GM18505 (cell line): ENCODE data around the gene FAM50B.

Experiments used
- ATAC-seq: cut with Tn5 transposase; IDR thresholded peaks from one replicate; pipeline ENCODE4 v1.9.1; 2021; ENCODE audit not compliant: unreplicated experiment
- POLR2A ChIP-seq: IDR thresholded peaks from 4 replicates; pipeline ENCODE4 v1.6.1; 2011; ENCODE audit warnings: borderline replicate concordance; ENCODE audit not compliant: insufficient read depth, insufficient read length; ENCODE audit errors: extremely low read depth

Gene FAM50B, protein sequence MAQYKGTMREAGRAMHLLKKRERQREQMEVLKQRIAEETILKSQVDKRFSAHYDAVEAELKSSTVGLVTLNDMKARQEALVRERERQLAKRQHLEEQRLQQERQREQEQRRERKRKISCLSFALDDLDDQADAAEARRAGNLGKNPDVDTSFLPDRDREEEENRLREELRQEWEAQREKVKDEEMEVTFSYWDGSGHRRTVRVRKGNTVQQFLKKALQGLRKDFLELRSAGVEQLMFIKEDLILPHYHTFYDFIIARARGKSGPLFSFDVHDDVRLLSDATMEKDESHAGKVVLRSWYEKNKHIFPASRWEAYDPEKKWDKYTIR

GRCh38 chr6:3848925-3849605 lies at the start of gene FAM50B:
TSS of gene FAM50B (plus strand) at chr6:3849373. CDS start at chr6:3849812, 439 bp downstream.
- peak; percentile 94 for ATAC-seq
- TF ChIP-seq POLR2A = peak; percentile 68

DNA sequence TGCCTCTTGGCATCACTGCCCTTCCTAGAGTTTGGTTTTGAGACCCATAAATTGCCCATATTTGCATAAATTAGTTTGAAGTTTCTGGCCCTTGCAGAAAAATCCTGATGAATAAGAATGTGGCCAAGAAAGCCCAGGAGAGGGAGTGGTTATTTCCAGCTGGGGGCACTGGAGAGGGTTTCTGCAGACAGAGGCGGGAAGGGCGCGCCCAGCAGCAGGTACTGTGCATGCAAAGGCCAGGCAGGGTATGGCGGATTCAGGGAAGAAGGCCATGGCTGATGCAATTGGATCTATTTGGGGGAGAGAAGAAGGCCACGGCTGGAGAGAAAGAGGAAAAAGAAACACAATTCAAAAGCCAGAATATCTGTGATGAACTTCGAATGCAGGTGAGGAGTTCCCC lies 49.5 kb upstream of the FAM50B start:
- TF ChIP-seq POLR2A = no peak
- no peak for ATAC-seq

DNA sequence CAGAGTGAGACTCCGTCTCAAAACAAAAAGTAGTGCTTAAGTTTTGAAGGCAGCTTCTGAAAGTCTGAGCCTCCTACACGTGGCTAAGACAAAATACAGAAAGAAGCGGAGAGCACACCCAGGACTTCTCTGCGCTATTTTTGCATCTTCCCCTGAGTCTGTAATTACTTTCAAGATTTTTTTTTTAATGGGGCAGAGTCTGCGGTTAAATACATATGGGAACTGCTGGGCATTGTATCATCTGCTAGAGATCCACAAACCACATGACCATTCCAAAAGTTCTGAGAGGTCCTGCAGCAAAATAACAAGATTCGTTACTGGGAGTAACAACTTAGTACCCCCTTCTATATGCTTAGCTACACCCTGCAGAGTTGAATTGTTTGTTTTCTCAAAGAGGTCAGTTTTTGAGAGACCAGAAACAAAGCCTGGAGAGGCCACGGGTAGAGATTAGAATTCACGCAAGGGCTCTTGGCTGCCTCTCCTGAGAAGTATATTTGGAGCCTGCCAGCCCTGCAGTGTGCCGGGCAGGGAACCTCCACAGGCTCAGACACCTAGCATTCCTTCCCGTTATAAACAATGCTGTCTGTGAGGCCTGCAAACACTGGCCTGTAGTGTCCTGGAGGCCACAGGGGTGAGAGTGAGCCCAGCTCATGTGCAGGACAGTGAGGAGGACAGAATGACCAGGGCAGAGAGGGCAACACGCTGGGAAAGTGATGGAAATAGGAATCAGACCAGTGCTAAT lies 48.2 kb upstream of the FAM50B start:
- TF ChIP-seq POLR2A = no peak
- ATAC-seq = no peak

GRCh38 chr6:3801960-3802359 lies 47.2 kb upstream of the FAM50B start:
- no peak for TF ChIP-seq POLR2A
- ATAC-seq = no peak

DNA sequence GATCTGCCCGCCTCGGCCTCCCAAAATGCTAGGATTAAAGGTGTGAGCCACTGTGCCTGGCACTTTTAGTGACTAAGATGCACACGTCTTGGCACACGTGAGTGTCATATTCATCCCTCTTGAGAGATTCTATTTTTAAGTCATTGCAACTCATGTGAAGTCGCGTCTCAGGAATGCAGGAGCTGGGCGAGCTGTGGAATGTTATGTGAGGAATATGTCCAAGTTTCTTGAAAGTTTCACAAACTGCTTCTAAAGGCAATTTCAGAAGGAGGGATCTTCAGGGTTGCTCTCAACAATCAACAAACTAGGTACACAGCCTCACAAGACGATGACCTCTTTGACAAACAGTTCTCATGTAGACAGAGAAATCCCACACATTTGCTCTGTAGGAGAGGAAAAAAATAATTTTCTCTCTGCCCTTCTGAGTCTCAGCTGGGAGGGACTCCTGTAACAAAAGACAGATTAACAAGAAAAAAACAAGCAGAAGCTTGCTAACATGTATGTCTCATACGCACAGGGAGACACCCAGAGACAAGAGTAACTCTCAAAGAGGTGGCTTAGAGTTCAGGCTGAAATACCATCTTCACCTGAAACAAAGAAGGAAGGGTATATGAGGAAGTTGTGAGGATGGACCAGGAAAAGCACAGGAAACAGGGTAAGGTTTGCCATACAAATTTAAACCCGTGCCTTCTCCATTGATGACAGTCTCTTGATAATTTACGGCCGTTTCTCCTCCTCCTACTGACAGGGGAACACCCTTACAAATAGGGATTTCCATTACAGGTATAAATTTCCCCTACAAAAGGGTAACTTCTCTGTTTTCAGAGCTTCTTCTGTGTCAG lies 45.3 kb upstream of the FAM50B start:
- no peak for TF ChIP-seq POLR2A
- ATAC-seq = no peak

GRCh38 chr6:3804964-3805363 lies 44.2 kb upstream of the FAM50B start:
- ATAC-seq = no peak
- no peak for TF ChIP-seq POLR2A

GRCh38 chr6:3805448-3806123 lies 43.6 kb upstream of the FAM50B start:
- no peak for ATAC-seq

DNA sequence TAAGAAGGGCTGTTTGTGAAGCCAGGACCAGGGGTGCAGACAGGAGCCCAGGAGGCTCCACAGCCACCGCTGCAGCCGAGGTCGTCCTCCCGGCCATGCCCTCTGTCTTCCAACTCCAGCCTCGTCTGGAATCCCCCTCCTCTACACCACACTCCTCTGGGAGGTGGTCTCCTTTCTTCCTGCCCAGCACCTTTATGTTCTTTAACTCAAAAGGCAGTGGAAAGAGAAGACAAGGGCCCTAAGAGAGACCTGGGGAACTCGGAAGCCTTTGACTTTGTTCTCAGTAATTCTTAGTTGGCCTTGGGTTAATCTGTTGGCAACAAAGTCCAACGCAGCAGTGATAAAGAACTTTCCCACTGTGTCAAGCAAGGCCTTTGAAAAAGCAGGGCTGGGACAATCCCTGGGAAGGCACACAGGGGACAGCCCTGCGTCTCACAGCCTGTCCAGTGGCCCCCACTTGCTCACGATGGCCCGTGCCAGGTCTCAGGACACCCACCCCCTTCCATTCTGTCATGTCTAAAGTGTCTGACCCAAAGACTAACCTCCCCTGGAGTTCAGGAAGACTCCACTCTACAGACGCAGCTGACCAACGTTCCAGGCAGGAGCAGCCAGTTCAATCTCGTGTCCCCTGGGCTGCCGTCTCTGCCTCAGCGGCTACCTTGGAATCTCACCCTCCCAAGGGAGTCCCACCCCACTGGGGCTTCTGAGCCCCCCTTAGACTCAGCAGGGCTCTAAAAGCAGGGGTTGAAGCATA lies 42.8 kb upstream of the FAM50B start:
- no peak for TF ChIP-seq POLR2A
- ATAC-seq = no peak

More at GRCh38 chr6:3805448-3806123, 43.6 kb upstream of the FAM50B start:
- no peak for TF ChIP-seq POLR2A

DNA sequence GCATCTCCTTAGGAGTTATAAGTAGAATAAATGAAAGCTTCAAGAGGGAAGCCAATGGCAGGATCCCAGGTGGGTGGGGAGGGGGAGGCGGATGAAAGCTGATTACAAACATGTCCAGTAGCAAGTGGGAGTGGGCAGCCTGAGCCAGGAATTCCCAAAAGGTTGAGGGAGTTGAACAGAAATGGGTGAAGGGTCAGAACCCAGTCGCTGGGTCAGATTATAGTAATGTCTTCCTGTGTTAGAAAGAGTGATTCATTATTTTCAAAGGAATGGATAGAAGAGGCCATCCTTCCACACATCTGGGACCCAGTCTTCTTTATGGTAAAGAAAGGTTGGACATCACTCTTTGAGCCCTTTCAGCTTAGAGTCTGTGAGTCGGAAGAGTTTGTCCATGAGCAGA lies 41.0 kb upstream of the FAM50B start:
- no peak for ATAC-seq
- no peak for TF ChIP-seq POLR2A

- ATAC-seq = no peak
Measured at GRCh38 chr6:3808759-3809514, 40.2 kb upstream of the FAM50B start.

GRCh38 chr6:3809515-3809891 lies 39.7 kb upstream of the FAM50B start:
- no peak for ATAC-seq
- no peak for TF ChIP-seq POLR2A

More at GRCh38 chr6:3808759-3809514, 40.2 kb upstream of the FAM50B start:
- TF ChIP-seq POLR2A = no peak

GRCh38 chr6:3809982-3810381 lies 39.2 kb upstream of the FAM50B start:
- no peak for TF ChIP-seq POLR2A
- ATAC-seq = no peak

DNA sequence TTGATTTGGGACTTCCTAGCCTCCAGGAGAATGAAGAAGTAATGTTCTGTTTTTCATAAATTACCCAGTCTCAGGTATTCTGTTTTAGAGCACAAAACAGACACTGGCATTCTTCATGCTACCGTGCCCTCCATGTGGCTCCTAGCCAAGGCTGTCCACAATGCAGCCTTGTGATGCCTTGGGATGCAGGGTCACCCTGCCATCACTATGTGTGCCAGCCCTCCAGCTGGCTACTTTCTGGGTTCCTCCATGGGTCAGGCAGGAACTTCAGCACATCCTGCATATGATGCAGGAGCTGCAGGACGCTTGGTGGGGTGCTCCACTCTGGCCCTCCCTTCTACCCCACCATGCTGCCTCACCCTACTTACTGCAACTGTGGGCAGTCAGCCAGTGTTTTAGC lies 38.0 kb upstream of the FAM50B start:
- no peak for TF ChIP-seq POLR2A

More for the DNA sequence above, 38.0 kb upstream of the FAM50B start:
- ATAC-seq = no peak
